Gastroesophageal sphincter (tissue), 4 donors: ENCODE measurements around the gene SPHKAP. TPM values are rescaled to one million over a fixed set of nuclear protein-coding genes. Genes with fewer than 3 reads are reported as not detected.

Source experiments
- ATAC-seq: fragments of 150-250 bp; one replicate; pipeline ENCODE4 v1.9.1; 2016; ENCODE audit warnings: mild to moderate bottlenecking, moderate library complexity
- H3K27ac ChIP-seq, 4 donors: fragments of 200-600 bp; sonication (generic) in 3 of 4; 1 replicate in 3 of 4; 2 replicates in 1 of 4; pipeline ENCODE4 v1.5.1; 2016 to 2019
- H3K27me3 ChIP-seq: fragments of 200-600 bp; sonication (generic); one replicate; pipeline ENCODE4 v1.5.1; 2019
- H3K36me3 ChIP-seq, 2 donors: fragments of 200-600 bp; sonication (generic); one replicate each; pipeline ENCODE4 v1.5.1; 2019; ENCODE audit warnings: control low read depth in 1 of 2
- H3K4me1 ChIP-seq, 3 donors: fragments of 200-600 bp; sonication (generic); 1 replicate in 2 of 3; 2 replicates in 1 of 3; pipeline ENCODE4 v1.5.1; 2016 to 2019; ENCODE audit warnings: control low read depth in 2 of 3
- H3K4me3 ChIP-seq, 2 donors: fragments of 200-600 bp; sonication (generic); one replicate each; pipeline ENCODE4 v1.5.1; 2019; ENCODE audit warnings: mild to moderate bottlenecking in 1 of 2, moderate library complexity in 1 of 2
- H3K9me3 ChIP-seq, 3 donors: fragments of 200-600 bp; sonication (generic); one replicate each; pipeline ENCODE4 v1.5.1; 2017 to 2019; ENCODE audit warnings: control low read depth in 2 of 3
- CTCF ChIP-seq, 4 experiments: fragments of 200-600 bp in 2 of 4; fragments of 450-650 bp in 2 of 4; sonication (generic) in 1 of 4; IDR thresholded peaks; one replicate each; pipeline ENCODE4 v1.5.1; 2017 to 2019; ENCODE audit warnings: antibody characterized with exemption in 4 of 4, mild to moderate bottlenecking in 2 of 4, moderate library complexity in 2 of 4
- EP300 ChIP-seq: sonication (generic); formaldehyde crosslinking; IDR thresholded peaks from one replicate; pipeline ENCODE4 v1.6.1; 2017; ENCODE audit warnings: antibody characterized with exemption, mild to moderate bottlenecking
- POLR2A ChIP-seq, 2 donors: fragments of 450-650 bp; IDR thresholded peaks; one replicate each; pipeline ENCODE4 v1.6.1; 2017; ENCODE audit warnings: antibody characterized with exemption in 2 of 2, mild to moderate bottlenecking in 2 of 2, moderate library complexity in 1 of 2
- POLR2AphosphoS5 ChIP-seq: sonication (generic); formaldehyde crosslinking; IDR thresholded peaks from one replicate; pipeline ENCODE4 v1.6.1; 2017; ENCODE audit warnings: antibody characterized with exemption
- WGBS, 2 donors: methylation state at CpG; one replicate each; pipeline ENCODE4 v1.1.5; 2018; ENCODE audit warnings: low coverage in 1 of 2; 5-methylcytosine and 5-hydroxymethylcytosine counted together
- total RNA-seq, 4 donors: library from RNA; depleted of rRNA; stranded (reverse); fragments of >200 nt; gene quantifications; one replicate each; pipeline ENCODE4 v1.1.0, GENCODE V29; 2016

The SPHKAP gene
- total RNA-seq, 4 donors from 2014 or later: 0.15 to 0.47 (median 0.21) TPM

- Histone ChIP-seq H3K27ac (no peak overlapping the region), H3K36me3 (no peaks in the 10 kb centered on the region), H3K9me3 (no peaks in the 10 kb centered on the region), H3K27me3 (peaks cover 4% of the 10 kb centered on the region), H3K4me3 (no peak overlapping the region), H3K4me1 (no peaks in the 10 kb centered on the region)
- TF ChIP-seq EP300: no peak
- TF ChIP-seq POLR2AphosphoS5: no peak
- TF ChIP-seq POLR2A (IDR thresholded peaks at IDR 0.05): no peak
- TF ChIP-seq CTCF (IDR thresholded peaks at IDR 0.05): no peak
- no peak for ATAC-seq
- WGBS, 2 donors: 100% methylated on average over 1 of the region's 3 CpGs; no CpG with 5 or more reads in 1 of the 2 donors
Measured at GRCh38 chr2:228072669-228073068, 108.8 kb downstream of the SPHKAP start.

- H3K9me3 ChIP-seq: no peaks in the 10 kb centered on the region
- no peaks in the 10 kb centered on the region for H3K4me1 ChIP-seq
- WGBS, 2 donors: 25 to 44% methylated on average over 1 of the region's 1 CpG
- no peaks in the 10 kb centered on the region for H3K36me3 ChIP-seq
- no peak overlapping the region for H3K4me3 ChIP-seq
- no peak for ATAC-seq
- TF ChIP-seq POLR2A (IDR thresholded peaks at IDR 0.05) (no peak), POLR2AphosphoS5 (no peak), CTCF (IDR thresholded peaks at IDR 0.05) (no peak), EP300 (no peak)
- no peaks in the 10 kb centered on the region for H3K27me3 ChIP-seq
- no peak overlapping the region for H3K27ac ChIP-seq
Measured at GRCh38 chr2:228067309-228067708, 114.2 kb downstream of the SPHKAP start.

GRCh38 chr2:228066126-228066798 lies 115.2 kb downstream of the SPHKAP start:
- Histone ChIP-seq H3K27me3 (no peaks in the 10 kb centered on the region), H3K9me3 (no peaks in the 10 kb centered on the region), H3K27ac (no peak overlapping the region), H3K36me3 (no peaks in the 10 kb centered on the region), H3K4me1 (no peaks in the 10 kb centered on the region), H3K4me3 (no peak overlapping the region)
- WGBS, 2 donors: 48 to 58% methylated on average over 3 to 5 of the region's 5 CpGs
- no peak for ATAC-seq
- TF ChIP-seq POLR2AphosphoS5 (no peak), CTCF (IDR thresholded peaks at IDR 0.05) (no peak), EP300 (no peak), POLR2A (IDR thresholded peaks at IDR 0.05) (no peak)

- no peaks in the 10 kb centered on the region for H3K4me1 ChIP-seq
- WGBS, 2 donors: 48 to 71% methylated on average over 2 of the region's 2 CpGs
- H3K27me3 ChIP-seq: no peaks in the 10 kb centered on the region
- no peaks in the 10 kb centered on the region for H3K36me3 ChIP-seq
- H3K27ac ChIP-seq: no peak overlapping the region
- H3K9me3 ChIP-seq: no peaks in the 10 kb centered on the region
- no peak overlapping the region for H3K4me3 ChIP-seq
- no peak for ATAC-seq
- no peak for TF ChIP-seq CTCF (IDR thresholded peaks at IDR 0.05)
- TF ChIP-seq EP300: no peak
- TF ChIP-seq POLR2A (IDR thresholded peaks at IDR 0.05): no peak
- no peak for TF ChIP-seq POLR2AphosphoS5
Measured at GRCh38 chr2:228065686-228066085, 115.8 kb downstream of the SPHKAP start.

- Histone ChIP-seq H3K36me3 (no peaks in the 10 kb centered on the region), H3K27ac (no peak overlapping the region), H3K9me3 (no peaks in the 10 kb centered on the region), H3K27me3 (no peaks in the 10 kb centered on the region), H3K4me1 (no peaks in the 10 kb centered on the region), H3K4me3 (no peak overlapping the region)
- ATAC-seq: no peak
- TF ChIP-seq CTCF (IDR thresholded peaks at IDR 0.05): no peak
- no peak for TF ChIP-seq EP300
- TF ChIP-seq POLR2A (IDR thresholded peaks at IDR 0.05): no peak
- no peak for TF ChIP-seq POLR2AphosphoS5
Measured at GRCh38 chr2:228064796-228065315, 116.6 kb downstream of the SPHKAP start.
